DND-41 (cell line): ENCODE data around the gene PIK3CD.

Source experiments
- EZH2 ChIP-seq: IDR thresholded peaks from 3 replicates; pipeline ENCODE4 v1.6.1; 2012; ENCODE audit warnings: borderline replicate concordance, low read depth, mild to moderate bottlenecking, moderate library complexity, low read length, inconsistent platforms; ENCODE audit not compliant: severe bottlenecking
- TF ChIP-seq, protein P1 (sequence below): IDR thresholded peaks from 2 replicates; pipeline ENCODE4 v1.5.1; 2012; ENCODE audit warnings: borderline replicate concordance, low read length, moderate library complexity, mild to moderate bottlenecking; ENCODE audit not compliant: poor library complexity, severe bottlenecking; ENCODE audit errors: extremely low read depth

DNA sequence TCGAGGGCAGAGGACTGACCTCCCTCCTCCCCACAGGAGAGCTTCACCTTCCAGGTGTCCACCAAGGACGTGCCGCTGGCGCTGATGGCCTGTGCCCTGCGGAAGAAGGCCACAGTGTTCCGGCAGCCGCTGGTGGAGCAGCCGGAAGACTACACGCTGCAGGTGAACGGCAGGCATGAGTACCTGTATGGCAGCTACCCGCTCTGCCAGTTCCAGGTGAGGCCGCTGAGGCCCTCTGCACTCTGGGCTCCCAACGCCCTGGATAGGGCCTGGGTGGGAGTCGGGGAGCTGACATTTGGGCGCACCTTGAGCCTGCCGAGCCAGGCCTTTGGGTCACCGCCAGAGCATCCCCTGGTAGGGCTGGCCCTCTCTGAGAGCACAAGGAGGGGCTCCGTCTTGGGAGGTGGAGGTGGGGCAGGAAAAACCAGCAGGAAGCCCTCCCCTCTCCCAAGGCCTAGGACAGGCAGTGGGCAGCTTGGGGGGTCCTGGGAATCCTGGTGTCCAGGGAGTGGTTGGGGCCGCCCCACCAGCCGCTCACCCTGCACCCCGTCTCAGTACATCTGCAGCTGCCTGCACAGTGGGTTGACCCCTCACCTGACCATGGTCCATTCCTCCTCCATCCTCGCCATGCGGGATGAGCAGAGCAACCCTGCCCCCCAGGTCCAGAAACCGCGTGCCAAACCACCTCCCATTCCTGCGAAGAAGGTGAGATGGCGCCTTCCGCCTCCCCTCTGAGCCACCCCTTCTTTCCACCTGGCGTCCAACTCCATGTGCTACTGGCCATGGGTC, 65.1 kb downstream of the PIK3CD start:
- TF ChIP-seq, protein P1, sequence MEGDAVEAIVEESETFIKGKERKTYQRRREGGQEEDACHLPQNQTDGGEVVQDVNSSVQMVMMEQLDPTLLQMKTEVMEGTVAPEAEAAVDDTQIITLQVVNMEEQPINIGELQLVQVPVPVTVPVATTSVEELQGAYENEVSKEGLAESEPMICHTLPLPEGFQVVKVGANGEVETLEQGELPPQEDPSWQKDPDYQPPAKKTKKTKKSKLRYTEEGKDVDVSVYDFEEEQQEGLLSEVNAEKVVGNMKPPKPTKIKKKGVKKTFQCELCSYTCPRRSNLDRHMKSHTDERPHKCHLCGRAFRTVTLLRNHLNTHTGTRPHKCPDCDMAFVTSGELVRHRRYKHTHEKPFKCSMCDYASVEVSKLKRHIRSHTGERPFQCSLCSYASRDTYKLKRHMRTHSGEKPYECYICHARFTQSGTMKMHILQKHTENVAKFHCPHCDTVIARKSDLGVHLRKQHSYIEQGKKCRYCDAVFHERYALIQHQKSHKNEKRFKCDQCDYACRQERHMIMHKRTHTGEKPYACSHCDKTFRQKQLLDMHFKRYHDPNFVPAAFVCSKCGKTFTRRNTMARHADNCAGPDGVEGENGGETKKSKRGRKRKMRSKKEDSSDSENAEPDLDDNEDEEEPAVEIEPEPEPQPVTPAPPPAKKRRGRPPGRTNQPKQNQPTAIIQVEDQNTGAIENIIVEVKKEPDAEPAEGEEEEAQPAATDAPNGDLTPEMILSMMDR = no peak
- TF ChIP-seq EZH2 = no peak
